ENCODE measurements around the gene ANKRD42. TPM values are rescaled to one million over a fixed set of nuclear protein-coding genes. Genes with fewer than 3 reads are reported as not detected.

Gene ANKRD42
- 9.0 to 11.2 TPM (median 9.5 TPM) in 5 replicates for total RNA-seq (2022; extraction: Qiagen RNA extraction; ENCODE audit: low read depth)

DNA sequence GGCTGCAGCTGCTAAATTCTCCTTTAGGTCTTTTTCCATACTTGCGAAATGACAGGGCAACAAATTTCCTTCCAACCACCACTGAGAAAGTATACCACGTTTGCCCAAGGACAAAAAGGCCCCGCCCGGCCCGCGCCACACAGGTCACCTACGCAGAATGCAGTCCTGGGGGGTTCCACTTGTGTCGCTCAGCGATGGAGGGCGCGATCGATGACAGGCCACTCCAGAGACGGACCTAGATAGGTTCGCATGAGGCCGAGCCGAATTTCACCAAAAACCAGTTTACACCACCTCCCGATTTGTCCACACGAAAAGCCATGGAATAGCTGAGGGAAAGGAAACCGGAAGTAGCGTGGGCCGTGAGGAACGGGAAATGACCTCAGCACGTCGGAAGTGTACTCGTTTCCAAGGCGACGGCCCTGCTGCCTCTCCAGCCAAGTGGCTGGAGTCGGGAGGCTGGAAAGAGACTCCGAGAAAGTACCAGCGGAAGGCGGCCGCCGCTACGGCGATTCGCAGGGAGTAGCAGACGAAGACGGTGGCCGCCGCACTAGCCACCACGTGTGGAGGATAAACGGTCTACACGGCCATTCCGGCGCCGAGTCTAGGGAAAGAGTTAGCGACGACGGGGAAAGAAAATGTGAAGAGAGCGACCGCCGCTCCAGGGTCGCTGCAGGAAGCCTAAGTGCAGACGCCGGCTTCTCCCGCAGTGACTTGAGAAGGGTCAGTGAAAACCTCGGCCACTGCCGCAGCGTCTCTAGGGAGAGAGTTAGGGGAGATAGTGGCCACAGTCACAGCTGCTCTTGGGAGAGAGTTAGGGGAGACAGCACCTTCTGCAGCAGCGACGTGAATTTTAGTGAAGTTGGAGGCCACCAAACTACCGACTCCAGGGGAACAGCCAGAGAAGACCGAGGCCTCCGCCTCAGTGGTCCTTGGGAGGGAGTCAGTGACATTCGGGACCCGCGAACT lies at the start of gene ANKRD42:
TSS of gene ANKRD42 (plus strand) at position 398 of the 966 bp plus-strand sequence. CDS start 959 bp downstream, outside the sequence.

DNA sequence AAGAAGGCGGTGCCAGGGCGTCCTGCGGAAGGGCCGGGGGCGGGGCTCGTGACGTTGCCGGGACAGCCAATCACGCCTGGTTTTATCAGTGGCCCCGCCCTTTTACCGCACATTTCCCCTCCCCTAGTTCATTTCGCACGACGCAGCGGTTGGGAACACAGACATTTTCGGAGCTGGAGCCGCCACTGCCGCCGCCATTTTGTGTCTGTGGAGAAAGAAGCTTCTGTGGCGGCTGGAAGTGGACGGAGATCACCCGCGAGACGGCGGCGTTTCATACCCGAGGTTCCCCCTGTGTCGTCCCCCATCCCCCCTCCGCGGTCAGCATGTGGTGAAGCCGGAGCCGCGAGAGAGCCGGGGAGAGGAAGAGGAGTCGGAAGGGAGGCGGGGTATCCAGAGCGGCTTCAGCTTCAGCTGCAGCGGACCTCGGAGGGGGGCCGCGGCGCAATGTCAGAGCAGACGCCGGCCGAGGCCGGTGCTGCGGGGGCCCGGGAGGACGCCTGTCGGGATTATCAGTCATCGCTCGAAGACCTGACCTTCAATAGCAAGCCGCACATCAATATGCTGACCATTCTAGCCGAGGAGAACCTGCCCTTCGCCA lies 36.4 kb upstream of the ANKRD42 start, which contains the start of gene PCF11:
TSS of gene PCF11 (plus strand) at position 136 of the 598 bp plus-strand sequence. CDS start at position 445, 309 bp downstream.

DNA sequence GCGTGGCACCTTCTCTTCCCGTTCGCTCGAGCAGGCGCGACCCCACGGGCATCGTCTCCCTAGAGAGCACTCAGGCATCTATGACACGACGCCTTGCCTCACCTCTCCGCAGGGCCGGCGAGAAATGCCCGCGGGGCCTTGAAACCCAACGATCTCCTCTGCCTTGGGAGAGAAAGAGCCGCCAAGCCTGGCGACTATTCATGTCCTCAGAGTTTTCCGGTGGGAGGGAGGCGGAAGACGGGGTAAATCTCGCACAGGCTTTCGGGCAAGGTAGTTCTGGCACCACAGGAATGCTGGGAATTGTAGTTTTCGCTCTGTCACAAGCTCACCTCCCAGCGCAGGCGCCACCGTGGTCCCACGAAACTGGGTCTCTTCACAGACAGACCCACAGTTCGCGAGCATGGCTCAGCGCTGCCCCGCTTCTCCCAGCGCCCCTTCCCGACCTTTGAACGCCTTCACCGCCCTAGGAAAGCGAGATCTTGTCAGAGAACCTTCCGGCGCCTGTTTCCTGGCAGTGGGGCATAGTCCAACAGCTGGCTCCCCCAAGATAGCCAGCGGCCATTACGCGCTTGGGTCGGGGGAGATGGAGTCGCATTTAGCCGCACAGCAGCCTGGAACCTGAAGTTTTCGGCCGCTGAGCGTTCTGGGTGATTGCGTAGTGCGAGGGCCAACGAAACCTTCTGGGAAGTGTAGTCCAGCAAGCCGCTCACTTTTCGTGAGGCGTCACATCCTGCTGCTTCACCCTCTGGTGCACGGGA lies 92.4 kb downstream of the ANKRD42 start, which contains the start of gene CCDC90B:
TSS of gene CCDC90B (minus strand) at position 597 of the 758 bp plus-strand sequence. CDS start at position 202, 395 bp downstream.

Other genes with a start within 250 kb of the ANKRD42 start
- 5.8 to 7.4 TPM (median 6.1 TPM) in 5 replicates for gene RAB30, start 121.8 kb upstream of the ANKRD42 start, total RNA-seq (2022; extraction: Qiagen RNA extraction; ENCODE audit: low read depth)
- 17.3 to 29.1 TPM (median 25.3 TPM) in 5 replicates for gene PCF11, start 36.6 kb upstream of the ANKRD42 start, total RNA-seq (2022; extraction: Qiagen RNA extraction; ENCODE audit: low read depth)
- gene CCDC90B, start 92.7 kb downstream of the ANKRD42 start, total RNA-seq (2022; extraction: Qiagen RNA extraction; ENCODE audit: low read depth), result 36.9 to 73.7 TPM (median 61.3 TPM) in 5 replicates